Natural killer cell treated with Interleukin-12 subunit alpha and Interleukin-12 subunit beta and Interleukin-15 and Interleukin-18, amount 100 ng/mL, for 72 hours (primary cell): ENCODE results near the gene FAM118A. TPM values are rescaled to one million over a fixed set of nuclear protein-coding genes. Genes with fewer than 3 reads are reported as not detected.
"Not testable (repeated sequence)": the region's sequence is repeated elsewhere in the genome, so short reads cannot be mapped to it uniquely, and the experiment has no call there.

ENCODE experiments used
- ATAC-seq, 2 donors: fragments of 150-1000 bp; cut with Tn5 transposase in 1 of 2; sonication (Bioruptor Pico), chemical (Tn5 transposase) in 1 of 2; 2 replicates each; pipeline ENCODE4 v1.10.0; 2021
- DNase-seq: peaks from one replicate; pipeline ENCODE4 v3.0.0; 2022; ENCODE audit warnings: low spot score
- H3K27ac Mint-ChIP-seq, 2 donors: 1 replicate in 1 of 2; 2 replicates in 1 of 2; pipeline ENCODE4 v1.8.0; 2022; ENCODE audit warnings: mixed read lengths in 2 of 2, mild to moderate bottlenecking in 1 of 2, moderate library complexity in 1 of 2
- H3K27me3 Mint-ChIP-seq, 2 donors: 1 replicate in 1 of 2; 2 replicates in 1 of 2; pipeline ENCODE4 v1.8.0; 2022; ENCODE audit warnings: mixed read lengths in 2 of 2
- H3K36me3 Mint-ChIP-seq: one replicate; pipeline ENCODE4 v1.8.0; 2022; ENCODE audit warnings: mixed read lengths
- H3K4me1 Mint-ChIP-seq, 2 donors: 1 replicate in 1 of 2; 2 replicates in 1 of 2; pipeline ENCODE4 v1.8.0; 2022; ENCODE audit warnings: low read depth in 2 of 2, mixed read lengths in 2 of 2, mild to moderate bottlenecking in 1 of 2
- H3K4me3 Mint-ChIP-seq: one replicate; pipeline ENCODE4 v1.8.0; 2022; ENCODE audit warnings: mixed read lengths
- H3K9me3 Mint-ChIP-seq: 2 replicates; pipeline ENCODE4 v1.8.0; 2022; ENCODE audit warnings: mixed read lengths
- total RNA-seq, 2 donors: library from RNA; stranded (reverse); gene quantifications; one replicate each; pipeline ENCODE4 v1.2.3, GENCODE V29; 2022

The FAM118A gene
- total RNA-seq, 2 donors from 2014 or later: 24.9 to 138 TPM

- H3K4me3 Mint-ChIP-seq: no peak overlapping the region
- H3K4me1 Mint-ChIP-seq: peaks cover 10 to 11% of the 10 kb centered on the region in 2 donors
- no peak for ATAC-seq
- no peak for DNase-seq
- no peaks in the 10 kb centered on the region for H3K9me3 Mint-ChIP-seq
- H3K36me3 Mint-ChIP-seq: no peaks in the 10 kb centered on the region
- peaks cover 22 to 26% of the 10 kb centered on the region in 2 donors for H3K27me3 Mint-ChIP-seq
- no peak overlapping the region for H3K27ac Mint-ChIP-seq
Measured at GRCh38 chr22:45271667-45272201, 38.0 kb upstream of the FAM118A start.

GRCh38 chr22:45272498-45272897 is 37.2 kb upstream of the FAM118A start:
- no peaks in the 10 kb centered on the region for H3K36me3 Mint-ChIP-seq
- peaks cover 20 to 22% of the 10 kb centered on the region in 2 donors for H3K27me3 Mint-ChIP-seq
- H3K4me1 Mint-ChIP-seq: peaks cover 10 to 11% of the 10 kb centered on the region in 2 donors
- H3K9me3 Mint-ChIP-seq: no peaks in the 10 kb centered on the region
- DNase-seq (no peak), ATAC-seq (no peak)
- H3K27ac Mint-ChIP-seq: no peak overlapping the region
- H3K4me3 Mint-ChIP-seq: no peak overlapping the region

- ATAC-seq (no peak), DNase-seq (no peak)
- Mint-ChIP-seq H3K4me3 (no peak overlapping the region), H3K36me3 (no peaks in the 10 kb centered on the region), H3K27ac (no peak overlapping the region), H3K4me1 (peaks cover 10% of the 10 kb centered on the region in 2 donors), H3K9me3 (no peaks in the 10 kb centered on the region), H3K27me3 (peaks cover 24 to 29% of the 10 kb centered on the region in 2 donors)
Measured at GRCh38 chr22:45273452-45274075, 36.2 kb upstream of the FAM118A start.

GRCh38 chr22:45276507-45277105 is 33.1 kb upstream of the FAM118A start:
- ATAC-seq (no peak), DNase-seq (no peak)
- Mint-ChIP-seq H3K36me3 (no peaks in the 10 kb centered on the region), H3K27me3 (peaks cover 18 to 22% of the 10 kb centered on the region in 2 donors), H3K27ac (no peak overlapping the region), H3K9me3 (no peaks in the 10 kb centered on the region), H3K4me1 (no peaks in the 10 kb centered on the region), H3K4me3 (no peak overlapping the region)

- H3K4me3 Mint-ChIP-seq, H3K27ac Mint-ChIP-seq, H3K9me3 Mint-ChIP-seq, DNase-seq, ATAC-seq, H3K4me1 Mint-ChIP-seq, H3K36me3 Mint-ChIP-seq: not testable (repeated sequence)
- H3K27me3 Mint-ChIP-seq: peaks cover 24 to 29% of the 10 kb centered on the region in 2 donors
Measured at GRCh38 chr22:45277720-45278119, 32.0 kb upstream of the FAM118A start.

- DNase-seq: no peak
- H3K9me3 Mint-ChIP-seq: no peaks in the 10 kb centered on the region
- H3K4me3 Mint-ChIP-seq: no peak overlapping the region
- H3K27ac Mint-ChIP-seq: no peak overlapping the region
- peaks cover 25 to 29% of the 10 kb centered on the region in 2 donors for H3K27me3 Mint-ChIP-seq
- no peaks in the 10 kb centered on the region for H3K36me3 Mint-ChIP-seq
- ATAC-seq: peak in 1 of 2 donors; percentile 24
- no peaks in the 10 kb centered on the region for H3K4me1 Mint-ChIP-seq
Measured at GRCh38 chr22:45278125-45278524, 31.6 kb upstream of the FAM118A start.

GRCh38 chr22:45280587-45280980 is 29.1 kb upstream of the FAM118A start:
- Mint-ChIP-seq H3K4me3 (no peak overlapping the region), H3K27ac (no peak overlapping the region), H3K4me1 (no peaks in the 10 kb centered on the region), H3K27me3 (peaks cover 30 to 37% of the 10 kb centered on the region in 2 donors), H3K9me3 (no peaks in the 10 kb centered on the region), H3K36me3 (no peaks in the 10 kb centered on the region)
- DNase-seq (no peak), ATAC-seq (no peak)

GRCh38 chr22:45281010-45281409 is 28.7 kb upstream of the FAM118A start:
- Mint-ChIP-seq H3K9me3 (no peaks in the 10 kb centered on the region), H3K27me3 (peaks cover 30 to 37% of the 10 kb centered on the region in 2 donors), H3K4me3 (no peak overlapping the region), H3K36me3 (no peaks in the 10 kb centered on the region), H3K27ac (no peak overlapping the region), H3K4me1 (no peaks in the 10 kb centered on the region)
- no peak for DNase-seq
- no peak for ATAC-seq

GRCh38 chr22:45284705-45285262 is 24.9 kb upstream of the FAM118A start, which contains the start of gene UPK3A:
Gene UPK3A (plus strand): TSS chr22:45284949. CDS start chr22:45285014, 65 bp downstream.
- no peak for DNase-seq
- no peaks in the 10 kb centered on the region for H3K4me1 Mint-ChIP-seq
- H3K36me3 Mint-ChIP-seq: no peaks in the 10 kb centered on the region
- peak; percentile 88 to 93 for ATAC-seq
- H3K9me3 Mint-ChIP-seq: no peaks in the 10 kb centered on the region
- peaks cover 33 to 41% of the 10 kb centered on the region in 2 donors for H3K27me3 Mint-ChIP-seq
- no peak within 1 kb of the TSS for H3K27ac Mint-ChIP-seq
- H3K4me3 Mint-ChIP-seq: no peak within 1 kb of the TSS

GRCh38 chr22:45285263-45286058 is 24.3 kb upstream of the FAM118A start:
- no peaks in the 10 kb centered on the region for H3K9me3 Mint-ChIP-seq
- H3K27me3 Mint-ChIP-seq: peaks cover 33 to 41% of the 10 kb centered on the region in 2 donors
- no peaks in the 10 kb centered on the region for H3K4me1 Mint-ChIP-seq
- no peaks in the 10 kb centered on the region for H3K36me3 Mint-ChIP-seq
- no peak for ATAC-seq
- no peak overlapping the region for H3K4me3 Mint-ChIP-seq
- H3K27ac Mint-ChIP-seq: no peak overlapping the region
- DNase-seq: no peak

GRCh38 chr22:45286854-45287551 is 22.7 kb upstream of the FAM118A start:
- Mint-ChIP-seq H3K27me3 (peaks cover 22 to 29% of the 10 kb centered on the region in 2 donors), H3K9me3 (no peaks in the 10 kb centered on the region), H3K27ac (no peak overlapping the region), H3K4me3 (no peak overlapping the region), H3K4me1 (no peaks in the 10 kb centered on the region), H3K36me3 (no peaks in the 10 kb centered on the region)
- ATAC-seq (no peak), DNase-seq (no peak)

- Mint-ChIP-seq H3K27me3 (peaks cover 11% of the 10 kb centered on the region in 2 donors), H3K9me3 (no peaks in the 10 kb centered on the region)
- no peak for DNase-seq
Measured at GRCh38 chr22:45290410-45290936, 19.3 kb upstream of the FAM118A start.

More at GRCh38 chr22:45290410-45290936, 19.3 kb upstream of the FAM118A start:
- no peaks in the 10 kb centered on the region for H3K36me3 Mint-ChIP-seq
- H3K27ac Mint-ChIP-seq: no peak overlapping the region
- H3K4me1 Mint-ChIP-seq: no peaks in the 10 kb centered on the region
- ATAC-seq: no peak
- no peak overlapping the region for H3K4me3 Mint-ChIP-seq
